ENCODE measurements around the gene RTN4IP1. TPM values are rescaled to one million over a fixed set of nuclear protein-coding genes. Genes with fewer than 3 reads are reported as not detected.

RTN4IP1 gene
- total RNA-seq, 1 experiment from 2014 or later = 12.5 TPM

- no peaks in the 10 kb centered on the region for H3K9me3 ChIP-seq (ENCODE audit: control insufficient read depth, low read depth, low read length)
- H3K4ac ChIP-seq (ENCODE audit: low read depth, low read length) = no peak overlapping the region
- no peak overlapping the region for H2BK12ac ChIP-seq (ENCODE audit: insufficient read length, low read depth, low read length)
- no peak overlapping the region for H2BK120ac ChIP-seq (ENCODE audit: low read depth, low read length, poor library complexity, severe bottlenecking)
- DNase-seq = no peak
- peaks cover 10% of the 10 kb centered on the region for H3K79me1 ChIP-seq (ENCODE audit: insufficient read depth, low read depth, low read length, poor library complexity, severe bottlenecking)
- H3T11ph ChIP-seq (ENCODE audit: low read length) = no peak overlapping the region
- no peaks in the 10 kb centered on the region for H4K20me1 ChIP-seq (ENCODE audit: control insufficient read depth, insufficient read depth, insufficient read length)
- no peak overlapping the region for H3K23ac ChIP-seq (ENCODE audit: insufficient read length, low read depth, low read length)
- Mint-ChIP-seq H3K9me3 (no peaks in the 10 kb centered on the region), H3K4me3 (peak overlapping the region; percentile 92 to 96), H3K27ac (peak overlapping the region in 1 of 3 experiments; percentile 98; a peak in 1 of 7 replicates), H3K4me1 (peaks cover 26 to 46% of the 10 kb centered on the region in 2 experiments), H3K27me3 (ENCODE audit: low read depth) (no peaks in the 10 kb centered on the region), H3K36me3 (ENCODE audit: insufficient read depth in 1 of 3, low read depth in 3 of 3) (peaks cover 0 to 8% (median 0%) of the 10 kb centered on the region in 3 experiments; a peak in 5 of 7 replicates)
- no peak overlapping the region for H3K56ac ChIP-seq (ENCODE audit: insufficient read length, low read depth, low read length)
- H3K4me2 ChIP-seq (ENCODE audit: insufficient read depth, insufficient read length, low read length) = peak overlapping the region; percentile 93
- no peak overlapping the region for H2BK15ac ChIP-seq (ENCODE audit: low read depth, low read length)
- H3K79me2 ChIP-seq (ENCODE audit: insufficient read depth, low read length) = peaks cover 22% of the 10 kb centered on the region
- no peak overlapping the region for H3K14ac ChIP-seq (ENCODE audit: insufficient read depth, low read length)
- H2BK20ac ChIP-seq (ENCODE audit: low read depth, low read length, poor library complexity, severe bottlenecking) = no peak overlapping the region
- no peak for TF ChIP-seq CTCF (conservative IDR thresholded peaks at IDR 0.05)
- no peak overlapping the region for H2AK5ac ChIP-seq (ENCODE audit: insufficient read length, low read length)
- no peak overlapping the region for H2AFZ ChIP-seq (ENCODE audit: low read length)
- H2BK5ac ChIP-seq (ENCODE audit: insufficient read length, low read length) = no peak overlapping the region
- H3K9ac ChIP-seq (ENCODE audit: extremely low read depth, insufficient read length, low read length) = no peak overlapping the region
- H3K4me1 ChIP-seq (ENCODE audit: insufficient read depth, low read length) = no peaks in the 10 kb centered on the region; the same call in 1 of the 2 replicates
- peaks cover 8% of the 10 kb centered on the region for H3K23me2 ChIP-seq (ENCODE audit: insufficient read length, low read depth, low read length, poor library complexity, severe bottlenecking)
- no peaks in the 10 kb centered on the region for H3K27me3 ChIP-seq (ENCODE audit: insufficient read depth, low read length)
- H3K18ac ChIP-seq (ENCODE audit: insufficient read length, low read depth, low read length) = no peak overlapping the region
- WGBS (ENCODE audit: extremely low coverage, insufficient read length, low lambda C conversion rate) = no CpG with 5 or more reads among the region's 5 CpGs
- no peak overlapping the region for H4K5ac ChIP-seq (ENCODE audit: insufficient read length, low read depth, low read length)
- H4K8ac ChIP-seq (replicated peaks; ENCODE audit: insufficient read length, low read depth, low read length) = no peak overlapping the region
- H3K27ac ChIP-seq (ENCODE audit: insufficient read length, low read depth, low read length) = no peak overlapping the region
- H4K91ac ChIP-seq (ENCODE audit: insufficient read length, low read depth, low read length) = no peak overlapping the region
Observed at GRCh38 chr6:106630366-106630765, 1.1 kb upstream of the RTN4IP1 start.

Data from H9 (cell line).